Measurements from ENCODE around the gene ERRFI1.

- no peak for TF ChIP-seq CTCF (IDR thresholded peaks at IDR 0.05)
- TF ChIP-seq POLR2A (IDR thresholded peaks at IDR 0.05) = no peak
These were observed 33.2 kb downstream of the ERRFI1 start for GRCh38 chr1:7992885-7993284.

Measured in uterus (tissue), 2 donors.